22Rv1 (cell line): ENCODE data around the gene FOXL2.

Experiments
- CTCF ChIP-seq: fragments of 450-650 bp; IDR thresholded peaks from 2 replicates; pipeline ENCODE4 v1.5.1; 2017; ENCODE audit warnings: mild to moderate bottlenecking
- ZFX ChIP-seq: fragments of 450-650 bp; IDR thresholded peaks from 2 replicates; pipeline ENCODE4 v1.6.1; 2017; ENCODE audit warnings: antibody characterized with exemption, borderline replicate concordance

GRCh38 chr3:138945709-138946662 is 951 bp downstream of the FOXL2 start:
- peak; percentile 53 for TF ChIP-seq CTCF
- no peak for TF ChIP-seq ZFX
